GM13977 (cell line): ENCODE measurements around the gene CDYL.

Source experiments
- DNase-seq: peaks from one replicate; pipeline ENCODE4 v3.0.0; 2012; ENCODE audit warnings: low spot score
- in situ Hi-C: fragments of 300-500 bp; cut with MboI; formaldehyde crosslinking; loops from one replicate; pipeline ENCODE4 v1.12.0; 2022; ENCODE audit warnings: low sequenced_read_pairs, low pct_unique_long_range_greater_than_20kb, mixed read lengths, inconsistent platforms; ENCODE audit not compliant: unreplicated experiment
- TF ChIP-seq, protein P1 (sequence below): IDR thresholded peaks from 2 replicates; pipeline ENCODE4 v1.5.1; 2012; ENCODE audit warnings: mild to moderate bottlenecking, control low read depth; ENCODE audit not compliant: insufficient read depth; ENCODE audit errors: extremely low read depth, missing control alignments

Gene CDYL

DNA sequence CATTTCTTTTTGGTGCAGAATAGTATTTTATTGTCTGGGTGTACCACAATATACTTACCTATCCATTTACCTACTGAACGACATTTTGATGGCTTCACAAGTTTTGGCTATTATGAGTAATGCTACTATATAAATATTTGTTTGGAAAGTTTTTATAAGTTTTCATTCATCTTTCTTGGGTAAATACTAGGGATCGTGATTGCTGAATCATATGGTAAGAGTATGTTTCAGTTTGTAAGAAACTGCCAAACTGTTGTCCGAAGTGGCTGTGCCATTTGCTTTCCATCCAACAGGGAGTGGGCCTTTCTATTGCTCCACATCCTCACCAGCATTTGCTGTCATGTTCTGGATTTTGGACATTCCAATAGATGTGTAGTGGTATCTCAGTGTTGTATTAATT lies 104.2 kb downstream of the CDYL start:
- TF ChIP-seq, protein P1, sequence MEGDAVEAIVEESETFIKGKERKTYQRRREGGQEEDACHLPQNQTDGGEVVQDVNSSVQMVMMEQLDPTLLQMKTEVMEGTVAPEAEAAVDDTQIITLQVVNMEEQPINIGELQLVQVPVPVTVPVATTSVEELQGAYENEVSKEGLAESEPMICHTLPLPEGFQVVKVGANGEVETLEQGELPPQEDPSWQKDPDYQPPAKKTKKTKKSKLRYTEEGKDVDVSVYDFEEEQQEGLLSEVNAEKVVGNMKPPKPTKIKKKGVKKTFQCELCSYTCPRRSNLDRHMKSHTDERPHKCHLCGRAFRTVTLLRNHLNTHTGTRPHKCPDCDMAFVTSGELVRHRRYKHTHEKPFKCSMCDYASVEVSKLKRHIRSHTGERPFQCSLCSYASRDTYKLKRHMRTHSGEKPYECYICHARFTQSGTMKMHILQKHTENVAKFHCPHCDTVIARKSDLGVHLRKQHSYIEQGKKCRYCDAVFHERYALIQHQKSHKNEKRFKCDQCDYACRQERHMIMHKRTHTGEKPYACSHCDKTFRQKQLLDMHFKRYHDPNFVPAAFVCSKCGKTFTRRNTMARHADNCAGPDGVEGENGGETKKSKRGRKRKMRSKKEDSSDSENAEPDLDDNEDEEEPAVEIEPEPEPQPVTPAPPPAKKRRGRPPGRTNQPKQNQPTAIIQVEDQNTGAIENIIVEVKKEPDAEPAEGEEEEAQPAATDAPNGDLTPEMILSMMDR = no peak
- in situ Hi-C loops = no loop called here
- no peak for DNase-seq

DNA sequence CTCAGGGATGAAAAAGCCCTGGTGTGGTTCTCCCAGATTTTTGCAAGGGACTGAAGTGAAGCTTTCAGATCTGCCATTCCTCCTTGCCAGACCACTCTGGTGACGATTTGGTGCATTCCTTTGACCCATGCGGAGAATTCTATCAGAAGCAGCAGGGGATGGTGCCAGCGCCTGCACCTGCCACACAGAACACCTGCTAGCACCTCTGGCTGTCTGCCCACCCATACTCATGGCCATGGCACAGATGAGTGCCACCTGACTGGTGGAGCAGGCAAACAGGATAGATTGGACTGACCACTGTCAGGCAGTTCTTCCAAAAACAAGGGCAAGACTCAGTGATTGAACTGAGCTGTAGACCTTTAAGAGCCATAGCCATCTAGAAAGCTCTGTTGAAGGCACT lies 107.1 kb downstream of the CDYL start:
- in situ Hi-C loops = no loop called here
- no peak for DNase-seq
- TF ChIP-seq, protein P1 = no peak

DNA sequence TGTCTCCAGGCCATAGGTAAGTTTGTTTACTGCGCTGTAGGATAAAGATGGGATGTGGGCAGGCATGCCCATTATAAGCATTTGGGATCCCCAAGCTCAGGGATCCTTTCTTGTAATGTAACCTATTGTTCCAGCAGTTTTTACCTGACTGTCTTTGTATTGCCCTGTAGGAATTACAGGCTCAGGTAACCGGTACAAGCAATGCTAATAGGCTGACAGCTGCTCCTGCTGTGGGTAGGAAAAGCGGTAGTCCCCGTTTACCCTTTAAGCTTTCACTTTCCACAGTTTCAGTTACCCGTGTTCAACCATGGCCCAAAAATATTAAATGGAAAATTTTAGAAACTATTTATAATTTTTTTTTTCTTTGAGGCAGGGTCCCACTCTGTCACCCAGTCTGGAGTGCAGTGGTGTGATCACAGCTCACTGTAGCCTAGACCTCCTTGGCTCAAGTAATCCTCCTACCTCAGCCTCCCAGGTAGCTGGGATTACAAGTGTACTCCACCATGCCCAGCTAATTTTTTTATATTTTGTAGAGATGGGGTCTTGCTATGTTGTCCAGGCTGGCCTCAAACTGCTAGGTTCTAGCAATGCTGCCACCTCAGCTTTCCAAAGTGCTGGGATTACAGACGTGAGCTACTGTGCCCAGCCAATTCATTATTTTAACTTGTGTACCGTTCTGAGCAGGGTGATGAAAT lies 108.6 kb downstream of the CDYL start:
- TF ChIP-seq, protein P1 = no peak
- in situ Hi-C loops = no loop called here
- no peak for DNase-seq

DNA sequence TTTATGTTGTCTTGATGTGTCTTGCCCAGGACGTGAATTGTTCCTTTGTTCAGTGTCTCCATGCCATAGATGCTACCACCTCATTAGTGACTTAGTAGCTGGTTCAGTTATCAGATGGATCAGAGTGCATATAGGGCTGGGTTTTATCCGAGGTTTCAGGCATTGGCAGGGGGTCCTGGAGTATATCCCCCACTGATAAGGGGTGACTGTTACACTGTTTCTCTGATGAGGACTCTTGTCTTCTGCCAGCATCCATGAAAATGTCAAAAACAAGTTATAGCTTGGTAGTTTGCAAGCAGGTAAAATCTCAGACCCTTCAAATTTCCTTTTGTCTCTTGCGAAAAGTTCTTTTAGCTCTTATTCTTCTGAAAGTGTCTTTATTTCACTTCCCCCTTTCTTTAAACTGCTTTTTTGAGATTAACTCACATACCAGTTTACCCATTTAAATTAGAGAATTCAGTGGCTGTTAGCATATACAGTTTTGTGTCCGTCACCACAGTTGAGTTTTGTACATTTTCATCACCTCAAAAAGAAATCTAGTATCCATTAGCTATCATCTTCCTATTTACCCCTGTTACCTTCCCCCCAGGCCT lies 109.2 kb downstream of the CDYL start:
- TF ChIP-seq, protein P1 = no peak
- in situ Hi-C loops = no loop called here
- DNase-seq = peak; percentile 28

DNA sequence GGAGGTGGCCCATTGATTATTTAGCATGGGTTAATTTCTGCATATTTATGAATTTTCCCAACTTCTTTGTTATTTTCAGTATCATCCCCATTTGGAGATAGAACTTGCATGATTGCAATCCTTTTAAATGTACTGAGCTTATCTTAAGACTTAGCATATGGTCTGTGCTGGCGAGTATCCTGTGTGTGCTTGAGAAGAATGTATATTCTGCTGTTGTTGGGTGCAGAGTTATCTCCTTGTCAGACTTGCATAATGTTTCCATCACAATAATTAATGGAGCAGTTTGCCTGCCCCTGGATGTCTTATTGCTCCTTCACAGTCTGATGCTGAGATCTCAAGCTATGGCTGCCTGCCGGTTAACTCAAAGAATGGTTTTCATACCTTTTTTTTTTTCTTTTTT lies 112.6 kb downstream of the CDYL start:
- in situ Hi-C loops = no loop called here

DNA sequence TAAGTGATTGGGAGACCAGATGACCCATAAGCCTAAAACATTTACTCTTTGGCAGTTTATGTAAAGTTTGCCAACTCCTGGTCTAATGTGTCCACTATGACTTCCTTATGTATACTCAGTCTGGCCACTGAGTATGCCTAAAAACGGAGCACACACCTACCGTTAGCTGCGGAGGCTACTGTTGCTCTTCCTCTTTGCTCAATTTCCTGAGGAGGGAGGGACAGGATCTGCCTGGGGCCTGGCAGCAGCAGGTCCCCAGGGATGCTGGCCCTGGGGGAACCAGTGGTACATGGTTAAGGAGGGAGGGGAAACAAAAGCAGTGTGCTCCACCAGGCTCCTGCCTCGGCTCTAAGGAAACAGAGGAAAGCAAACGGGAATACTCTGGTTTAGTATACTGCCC lies 113.5 kb downstream of the CDYL start:
- in situ Hi-C loops = no loop called here
- DNase-seq = no peak
- TF ChIP-seq, protein P1 = no peak

More for the DNA sequence above, 112.6 kb downstream of the CDYL start:
- no peak for DNase-seq
- TF ChIP-seq, protein P1 = no peak

DNA sequence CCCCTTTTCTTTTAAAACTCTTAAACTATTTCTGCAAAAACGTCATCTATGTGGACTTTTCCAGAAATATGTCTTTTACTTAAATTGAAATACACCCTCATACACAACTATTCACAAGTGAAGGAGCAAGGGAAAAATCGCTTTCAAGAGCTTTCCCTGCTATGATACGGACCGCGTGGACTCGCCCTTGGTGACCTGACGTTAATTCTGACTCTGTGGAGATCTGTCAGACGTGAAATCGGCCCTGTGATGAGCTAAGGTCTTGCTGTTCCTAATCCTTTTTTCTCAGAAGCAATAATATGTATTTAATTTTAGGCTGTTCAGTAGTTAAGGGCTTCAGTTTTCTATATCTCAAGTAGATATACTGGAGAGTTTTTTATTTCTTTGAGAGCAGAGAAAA lies 114.0 kb downstream of the CDYL start:
- TF ChIP-seq, protein P1 = no peak
- DNase-seq = no peak
- in situ Hi-C loops = no loop called here
